Measurements from ENCODE around the gene IFITM2. TPM values are rescaled to one million over a fixed set of nuclear protein-coding genes. Genes with fewer than 3 reads are reported as not detected.

The IFITM2 gene
- total RNA-seq, 1 donor from 2014 or later = 39.9 TPM

DNA sequence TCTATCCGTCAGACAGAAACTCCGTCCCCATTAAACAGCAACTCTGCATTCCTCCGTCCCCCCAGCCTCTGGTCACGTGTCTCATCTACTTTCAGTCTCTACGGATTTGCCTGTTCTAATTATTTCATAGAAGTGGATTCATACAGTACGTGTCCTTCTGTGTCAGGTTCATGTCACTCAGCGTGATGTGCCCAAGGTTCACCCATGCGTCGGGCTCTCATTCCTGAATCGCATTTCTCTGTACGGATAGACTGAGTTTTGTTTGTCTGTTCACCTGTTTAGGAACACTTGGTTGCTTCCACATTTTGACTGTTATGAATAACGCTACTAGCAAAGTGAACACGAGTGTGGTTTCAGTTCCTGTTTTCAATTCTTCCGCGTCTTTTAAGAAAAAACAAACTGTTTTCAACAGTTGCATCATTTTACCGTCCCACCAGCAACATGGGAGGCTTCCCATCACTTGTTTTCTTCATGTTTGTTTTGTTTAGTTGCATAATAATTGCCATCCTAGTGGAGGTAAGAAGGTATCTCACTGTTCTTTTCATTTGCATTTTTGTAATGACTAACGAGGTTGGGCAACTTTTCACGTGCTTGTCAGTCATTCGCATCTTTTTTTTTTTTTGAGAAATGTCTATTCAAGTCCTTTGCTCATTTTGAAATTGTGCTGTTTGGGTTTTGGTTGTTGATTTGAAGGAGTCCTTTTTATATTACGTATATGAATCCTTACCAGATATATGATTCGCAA, 38.3 kb upstream of the IFITM2 start:
- H3K27me3 ChIP-seq (ENCODE audit: control insufficient read depth, insufficient read depth, low read length) = peaks cover 27% of the 10 kb centered on the region
- H3K4me3 ChIP-seq (ENCODE audit: low read depth, low read length) = no peak overlapping the region
- TF ChIP-seq, protein P1, sequence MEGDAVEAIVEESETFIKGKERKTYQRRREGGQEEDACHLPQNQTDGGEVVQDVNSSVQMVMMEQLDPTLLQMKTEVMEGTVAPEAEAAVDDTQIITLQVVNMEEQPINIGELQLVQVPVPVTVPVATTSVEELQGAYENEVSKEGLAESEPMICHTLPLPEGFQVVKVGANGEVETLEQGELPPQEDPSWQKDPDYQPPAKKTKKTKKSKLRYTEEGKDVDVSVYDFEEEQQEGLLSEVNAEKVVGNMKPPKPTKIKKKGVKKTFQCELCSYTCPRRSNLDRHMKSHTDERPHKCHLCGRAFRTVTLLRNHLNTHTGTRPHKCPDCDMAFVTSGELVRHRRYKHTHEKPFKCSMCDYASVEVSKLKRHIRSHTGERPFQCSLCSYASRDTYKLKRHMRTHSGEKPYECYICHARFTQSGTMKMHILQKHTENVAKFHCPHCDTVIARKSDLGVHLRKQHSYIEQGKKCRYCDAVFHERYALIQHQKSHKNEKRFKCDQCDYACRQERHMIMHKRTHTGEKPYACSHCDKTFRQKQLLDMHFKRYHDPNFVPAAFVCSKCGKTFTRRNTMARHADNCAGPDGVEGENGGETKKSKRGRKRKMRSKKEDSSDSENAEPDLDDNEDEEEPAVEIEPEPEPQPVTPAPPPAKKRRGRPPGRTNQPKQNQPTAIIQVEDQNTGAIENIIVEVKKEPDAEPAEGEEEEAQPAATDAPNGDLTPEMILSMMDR (IDR thresholded peaks at IDR 0.05; ENCODE audit: insufficient read depth, low read length, poor library complexity, severe bottlenecking) = no peak
- no peaks in the 10 kb centered on the region for H3K36me3 ChIP-seq (ENCODE audit: control insufficient read depth, insufficient read depth, low read length)
- no peak for DNase-seq (ENCODE audit: low read depth)

DNA sequence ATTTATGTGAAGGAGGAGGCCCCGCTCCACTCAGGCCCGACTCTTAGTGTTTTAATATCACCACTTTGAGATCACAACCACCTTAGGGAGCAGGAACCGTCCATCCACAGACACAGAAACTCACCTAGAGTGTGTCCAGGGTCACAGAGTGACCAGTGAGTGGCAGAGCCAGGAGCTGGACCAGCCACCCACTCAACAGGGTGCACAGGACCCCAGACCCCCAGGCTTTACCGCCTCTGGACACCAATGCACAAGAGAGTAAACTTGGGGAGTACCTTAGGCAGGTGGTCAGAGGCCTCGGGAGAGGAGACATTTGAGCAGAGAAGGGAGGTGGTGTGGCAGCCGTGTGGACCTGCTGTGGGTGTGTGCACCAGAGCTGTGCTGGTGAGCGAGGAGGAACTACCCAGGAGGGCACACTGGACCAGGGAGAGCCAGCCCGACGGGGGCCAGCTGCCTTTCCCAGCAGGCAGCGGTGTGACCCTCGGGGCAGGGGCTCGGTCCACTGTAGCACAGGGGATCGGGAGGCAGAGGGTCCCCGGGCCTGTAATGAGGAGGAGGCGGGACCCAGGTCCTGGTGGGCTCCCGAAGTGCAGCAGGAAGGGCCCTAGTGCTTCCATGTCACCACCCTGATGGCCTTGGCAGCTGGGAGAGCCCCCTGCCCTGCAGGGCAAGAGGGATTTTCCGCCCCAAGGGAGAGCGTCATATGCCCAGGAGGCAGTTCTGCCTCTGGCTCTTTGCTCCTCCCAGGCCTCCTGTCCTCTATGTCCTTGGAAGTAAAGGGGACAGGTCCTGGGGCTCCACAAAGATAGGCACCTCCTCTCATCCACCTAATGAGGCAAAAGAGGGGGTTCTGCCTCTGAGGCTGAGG, 36.9 kb upstream of the IFITM2 start:
- H3K36me3 ChIP-seq (ENCODE audit: control insufficient read depth, insufficient read depth, low read length) = no peaks in the 10 kb centered on the region
- TF ChIP-seq, protein P1 (IDR thresholded peaks at IDR 0.05; ENCODE audit: insufficient read depth, low read length, poor library complexity, severe bottlenecking) = no peak
- no peak overlapping the region for H3K4me3 ChIP-seq (ENCODE audit: low read depth, low read length)
- peaks cover 27% of the 10 kb centered on the region for H3K27me3 ChIP-seq (ENCODE audit: control insufficient read depth, insufficient read depth, low read length)
- no peak for DNase-seq (ENCODE audit: low read depth)

GRCh38 chr11:271319-271715, 36.3 kb upstream of the IFITM2 start:
- no peak for DNase-seq (ENCODE audit: low read depth)
- TF ChIP-seq, protein P1 (IDR thresholded peaks at IDR 0.05; ENCODE audit: insufficient read depth, low read length, poor library complexity, severe bottlenecking) = no peak
- H3K27me3 ChIP-seq (ENCODE audit: control insufficient read depth, insufficient read depth, low read length) = peaks cover 27% of the 10 kb centered on the region
- H3K4me3 ChIP-seq (ENCODE audit: low read depth, low read length) = no peak overlapping the region
- H3K36me3 ChIP-seq (ENCODE audit: control insufficient read depth, insufficient read depth, low read length) = no peaks in the 10 kb centered on the region

DNA sequence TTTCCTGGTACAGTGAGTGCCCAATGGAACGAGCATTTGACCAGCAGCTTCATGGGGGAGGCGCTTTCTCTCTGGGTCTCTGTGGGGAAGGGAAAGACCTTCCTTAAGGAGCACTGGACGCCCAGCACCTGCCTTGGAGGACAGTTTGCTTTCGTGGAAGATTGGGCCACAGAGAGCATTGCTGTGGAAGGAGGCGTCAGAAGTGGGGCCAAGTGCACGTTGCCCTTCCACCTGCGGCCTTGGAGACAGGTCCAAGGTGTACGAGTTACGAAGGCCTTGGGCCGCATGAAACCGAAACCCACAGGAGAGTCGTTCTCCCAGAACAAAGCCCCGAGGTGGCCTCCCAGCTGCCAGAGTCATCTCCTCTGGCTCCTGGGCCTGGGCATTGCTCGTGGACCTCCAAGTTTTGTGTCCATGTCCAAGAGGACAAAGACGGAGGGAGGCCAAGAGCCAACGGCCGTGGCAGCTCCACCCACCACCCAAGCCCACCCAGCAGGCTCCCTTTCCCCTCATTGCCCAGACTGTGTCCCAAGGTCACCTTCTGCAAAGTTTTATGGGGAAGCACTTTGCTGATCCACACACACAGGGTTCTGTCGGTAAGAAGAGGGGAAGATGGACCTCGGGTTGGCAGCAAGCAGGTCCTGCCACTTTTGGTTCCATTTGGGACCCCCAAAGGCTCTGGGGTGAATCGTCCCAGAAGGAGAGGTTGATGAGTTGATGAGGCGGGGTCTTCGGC, 35.3 kb upstream of the IFITM2 start:
- Histone ChIP-seq H3K36me3 (ENCODE audit: control insufficient read depth, insufficient read depth, low read length) (no peaks in the 10 kb centered on the region), H3K4me3 (ENCODE audit: low read depth, low read length) (no peak overlapping the region), H3K27me3 (ENCODE audit: control insufficient read depth, insufficient read depth, low read length) (peaks cover 27% of the 10 kb centered on the region)
- DNase-seq (ENCODE audit: low read depth) = no peak
- TF ChIP-seq, protein P1 (IDR thresholded peaks at IDR 0.05; ENCODE audit: insufficient read depth, low read length, poor library complexity, severe bottlenecking) = no peak

- Histone ChIP-seq H3K27me3 (ENCODE audit: control insufficient read depth, insufficient read depth, low read length) (peaks cover 27% of the 10 kb centered on the region), H3K36me3 (ENCODE audit: control insufficient read depth, insufficient read depth, low read length) (no peaks in the 10 kb centered on the region), H3K4me3 (ENCODE audit: low read depth, low read length) (no peak overlapping the region)
- TF ChIP-seq, protein P1 (IDR thresholded peaks at IDR 0.05; ENCODE audit: insufficient read depth, low read length, poor library complexity, severe bottlenecking) = no peak
- no peak for DNase-seq (ENCODE audit: low read depth)
Observed at GRCh38 chr11:272931-273198, 34.8 kb upstream of the IFITM2 start.

Measured in kidney epithelial cell (primary cell).